AG10803 (cell line): ENCODE measurements around the gene LSM14B.
A peak's percentile ranks its signal among the peaks of the same experiment; 100 is the strongest.

ENCODE experiments used
- DNase-seq: peaks from one replicate; pipeline ENCODE4 v3.0.0; 2010; ENCODE audit warnings: low read depth
- H3K4me3 ChIP-seq: 2 replicates; pipeline ENCODE4 v1.5.1; 2011; ENCODE audit warnings: mild to moderate bottlenecking, low read length, control low read depth
- CTCF ChIP-seq: conservative IDR thresholded peaks from 2 replicates; pipeline ENCODE4 v1.5.1; 2011; ENCODE audit warnings: mild to moderate bottlenecking, low read length, control low read depth, inconsistent platforms

LSM14B gene

GRCh38 chr20:62138912-62139311 is 16.6 kb downstream of the LSM14B start:
- no peak overlapping the region for H3K4me3 ChIP-seq
- no peak for TF ChIP-seq CTCF
- no peak for DNase-seq

GRCh38 chr20:62139636-62140035 is 17.4 kb downstream of the LSM14B start:
- no peak for TF ChIP-seq CTCF
- no peak overlapping the region for H3K4me3 ChIP-seq
- DNase-seq: no peak

GRCh38 chr20:62141043-62141396 is 18.7 kb downstream of the LSM14B start:
- H3K4me3 ChIP-seq: peak overlapping the region; percentile 65
- TF ChIP-seq CTCF: no peak

GRCh38 chr20:62141397-62142251 is 19.3 kb downstream of the LSM14B start:
- peak; percentile 49 for TF ChIP-seq CTCF
- peak; percentile 58 for DNase-seq
- H3K4me3 ChIP-seq: peak overlapping the region; percentile 65

More at GRCh38 chr20:62141043-62141396, 18.7 kb downstream of the LSM14B start:
- no peak for DNase-seq

- TF ChIP-seq CTCF: no peak
- DNase-seq: no peak
- H3K4me3 ChIP-seq: peak overlapping the region; percentile 65
Observed at GRCh38 chr20:62142252-62143080, 20.2 kb downstream of the LSM14B start.

- peak; percentile 89 for DNase-seq
- TF ChIP-seq CTCF: no peak
- peak within 1 kb of the TSS; percentile 70 for H3K4me3 ChIP-seq
Observed at GRCh38 chr20:62143081-62143956, 21.0 kb downstream of the LSM14B start, which contains the start of the genes PSMA7 and SS18L1. Gene PSMA7, minus strand, starts transcription at chr20:62143394. Its CDS starts 91 bp downstream, at chr20:62143303. Gene SS18L1, plus strand, starts transcription at chr20:62143769. Its CDS starts 52 bp downstream, at chr20:62143821.
